HG03571 (cell line): Measurements from ENCODE around the gene CCDC141.

Experiments
- ATAC-seq: cut with Tn5 transposase; IDR thresholded peaks from one replicate; pipeline ENCODE4 v1.9.1; 2021; ENCODE audit not compliant: unreplicated experiment

CCDC141 gene

DNA sequence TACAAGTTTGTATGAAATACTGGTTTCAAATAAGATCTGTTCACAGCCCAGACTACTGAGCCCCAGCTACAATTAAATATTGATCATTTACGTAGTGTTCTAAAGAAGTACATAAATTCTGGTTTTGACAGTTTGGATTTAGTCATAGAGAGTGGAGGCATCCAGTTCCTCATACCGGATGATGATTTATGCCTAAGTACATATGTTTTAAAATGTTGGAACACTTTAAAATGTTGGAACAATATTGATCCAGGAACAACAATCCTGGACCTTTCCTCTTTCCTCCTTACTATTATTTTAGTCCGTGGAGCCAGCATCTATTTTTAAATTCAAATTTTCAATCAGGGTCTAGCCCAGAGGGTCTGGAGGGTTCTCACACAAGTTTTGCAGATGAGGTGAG, 220.0 kb downstream of the CCDC141 start:
- ATAC-seq = no peak

DNA sequence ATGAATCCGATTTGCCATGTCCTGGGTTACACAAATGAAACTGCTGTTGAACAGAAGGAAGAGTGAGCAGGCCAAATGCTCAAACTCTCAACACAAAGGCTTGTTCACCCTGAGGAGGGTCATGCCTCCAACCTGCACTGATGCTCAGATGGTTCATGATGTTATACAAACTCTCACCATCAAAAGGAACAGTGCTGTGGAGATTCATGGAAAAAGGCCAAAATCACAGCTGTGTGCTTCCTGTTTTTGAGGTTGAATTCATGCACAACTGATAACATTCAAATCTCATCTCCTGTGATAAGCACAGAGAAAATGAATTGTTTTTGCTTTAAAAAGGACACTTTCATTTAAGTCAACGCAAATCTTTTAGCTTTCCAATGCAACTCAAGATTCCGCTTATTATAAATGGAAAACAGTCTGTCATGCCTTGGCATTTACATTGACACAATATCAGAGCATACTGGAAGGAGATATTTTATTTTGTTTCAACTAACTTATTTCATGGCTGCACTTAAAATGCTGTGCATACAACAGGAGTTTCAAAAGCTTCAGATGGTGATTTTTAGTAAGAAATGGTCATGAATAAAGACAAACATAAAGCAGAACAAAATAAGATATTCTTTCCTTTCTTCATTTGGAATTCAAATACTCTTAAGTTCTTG, 220.5 kb downstream of the CCDC141 start:
- ATAC-seq = no peak

DNA sequence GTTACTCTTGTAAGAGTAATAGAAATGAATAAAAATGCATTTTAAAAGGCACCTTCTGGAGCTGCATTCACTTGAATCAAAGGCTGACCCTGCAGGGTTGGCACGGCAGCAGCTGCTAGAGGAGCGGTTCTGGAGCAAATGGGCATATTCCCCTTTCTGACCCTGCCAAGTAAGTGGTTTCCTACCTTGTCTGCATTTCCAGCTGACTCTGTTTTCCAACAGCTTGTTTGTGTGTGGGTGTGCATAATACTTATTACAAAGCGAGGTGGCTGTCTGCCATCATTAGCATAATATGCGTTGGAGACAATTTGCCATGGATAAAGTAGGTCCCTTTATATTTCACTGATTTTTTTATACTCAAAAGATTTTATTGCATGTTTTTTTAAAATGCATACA, 221.5 kb downstream of the CCDC141 start:
- no peak for ATAC-seq

DNA sequence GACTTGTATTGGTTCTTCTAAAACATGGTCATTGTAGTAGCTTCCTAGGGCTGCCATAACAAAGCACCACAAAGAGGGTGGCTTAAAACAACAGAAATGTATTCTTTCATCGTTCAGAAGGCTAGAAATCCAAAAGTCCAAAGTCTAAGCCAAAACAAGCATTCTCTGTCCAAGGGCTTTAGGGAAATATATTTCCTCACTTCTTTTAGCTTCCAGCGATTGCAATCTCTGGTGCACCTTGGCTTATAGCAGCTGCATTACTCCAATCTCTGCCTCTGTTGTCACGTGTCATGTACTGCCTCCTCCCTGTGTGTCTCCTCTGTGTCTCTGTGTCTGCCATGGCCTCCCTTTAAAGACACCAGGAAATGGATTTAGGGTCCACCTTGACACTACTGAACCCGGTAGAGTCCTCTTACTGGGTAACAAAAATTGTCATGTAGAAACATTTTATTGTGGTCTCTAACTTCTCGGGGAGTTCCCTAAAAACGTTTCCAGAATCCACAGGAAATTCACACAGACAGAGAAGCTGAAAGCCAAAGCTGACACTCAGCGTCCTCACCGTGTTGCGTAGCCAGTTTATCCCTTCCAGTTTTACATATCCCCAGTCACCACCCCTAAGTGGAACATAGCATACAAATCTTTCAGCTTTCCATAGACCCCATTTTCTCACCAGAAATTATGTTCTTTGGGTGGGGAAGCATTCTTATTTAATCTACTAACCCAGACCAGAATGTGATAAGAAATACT, 222.0 kb downstream of the CCDC141 start:
- ATAC-seq = no peak

DNA sequence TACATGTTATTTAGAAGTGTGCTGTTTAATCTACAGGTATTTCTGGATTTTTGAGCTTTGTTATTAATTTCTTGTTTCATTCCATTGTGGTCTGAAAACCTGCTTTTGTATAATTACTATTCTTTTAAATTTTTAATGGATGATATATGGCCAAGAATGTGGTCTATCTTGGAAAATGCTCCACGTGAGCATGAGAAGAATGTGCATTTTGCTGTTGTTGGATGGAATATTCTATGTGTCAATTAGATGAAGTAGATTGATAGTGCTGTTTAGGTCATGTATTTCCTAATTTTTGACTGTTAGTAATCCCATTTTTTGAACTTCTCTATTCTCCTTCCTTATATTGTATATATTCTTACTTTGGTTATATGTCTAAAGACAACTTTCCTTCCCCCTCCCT, 222.8 kb downstream of the CCDC141 start:
- ATAC-seq = no peak

DNA sequence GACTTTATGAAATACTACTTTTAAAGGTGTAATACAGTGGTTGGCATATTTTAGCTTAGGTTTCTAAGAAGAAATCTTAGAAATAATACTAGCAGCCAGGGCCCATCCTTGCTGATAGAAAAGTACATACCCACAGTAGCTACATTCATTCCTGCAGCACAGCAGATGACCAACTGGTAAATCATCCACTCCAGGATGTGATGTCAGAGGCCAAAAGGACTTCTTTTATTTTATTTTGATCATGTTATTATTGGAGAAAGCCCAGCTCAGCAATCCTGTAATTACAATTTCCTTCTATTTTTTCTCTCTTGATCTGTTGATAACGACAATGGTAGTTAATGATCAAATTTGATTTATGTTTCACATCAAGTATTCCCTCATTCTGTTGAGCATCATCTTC, 224.8 kb downstream of the CCDC141 start:
- no peak for ATAC-seq

DNA sequence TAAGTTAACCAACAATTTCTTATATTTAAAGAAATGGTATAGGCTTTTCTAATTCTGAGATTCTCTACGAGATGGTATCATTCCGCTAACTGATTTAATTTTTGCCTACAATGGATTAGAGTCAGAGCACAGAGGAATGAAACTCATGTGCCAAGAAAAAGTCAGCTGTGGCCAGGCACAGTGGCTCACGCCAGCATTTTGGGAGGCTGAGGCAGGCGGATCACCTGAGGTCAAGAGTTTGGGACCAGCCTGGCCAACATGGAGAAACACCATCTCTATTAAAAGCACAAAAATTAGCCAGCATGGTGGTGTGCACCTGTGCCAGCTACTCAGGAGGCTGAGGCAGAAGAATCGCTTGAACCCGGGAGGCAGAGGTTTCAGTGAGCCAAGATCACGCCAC, 225.8 kb downstream of the CCDC141 start:
- no peak for ATAC-seq

DNA sequence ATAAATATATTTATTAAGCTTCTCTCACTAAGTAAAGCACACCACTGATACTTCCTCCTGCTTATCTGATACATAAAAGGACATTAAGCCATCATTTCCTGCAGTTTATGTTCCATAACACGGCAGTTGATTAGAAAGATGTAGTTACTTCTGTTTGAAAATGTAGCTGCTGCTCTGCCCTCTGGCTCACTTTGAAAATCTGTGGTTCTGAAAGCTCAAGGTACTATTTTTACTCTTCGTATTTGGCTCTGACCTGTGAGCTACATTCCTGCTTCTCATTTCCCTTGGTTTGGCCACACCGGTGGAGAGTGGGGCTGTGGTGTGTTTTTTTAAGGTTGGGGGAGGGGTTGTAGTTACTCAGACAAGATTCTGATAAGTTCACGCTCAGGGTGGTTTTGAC, 229.9 kb downstream of the CCDC141 start:
- no peak for ATAC-seq

DNA sequence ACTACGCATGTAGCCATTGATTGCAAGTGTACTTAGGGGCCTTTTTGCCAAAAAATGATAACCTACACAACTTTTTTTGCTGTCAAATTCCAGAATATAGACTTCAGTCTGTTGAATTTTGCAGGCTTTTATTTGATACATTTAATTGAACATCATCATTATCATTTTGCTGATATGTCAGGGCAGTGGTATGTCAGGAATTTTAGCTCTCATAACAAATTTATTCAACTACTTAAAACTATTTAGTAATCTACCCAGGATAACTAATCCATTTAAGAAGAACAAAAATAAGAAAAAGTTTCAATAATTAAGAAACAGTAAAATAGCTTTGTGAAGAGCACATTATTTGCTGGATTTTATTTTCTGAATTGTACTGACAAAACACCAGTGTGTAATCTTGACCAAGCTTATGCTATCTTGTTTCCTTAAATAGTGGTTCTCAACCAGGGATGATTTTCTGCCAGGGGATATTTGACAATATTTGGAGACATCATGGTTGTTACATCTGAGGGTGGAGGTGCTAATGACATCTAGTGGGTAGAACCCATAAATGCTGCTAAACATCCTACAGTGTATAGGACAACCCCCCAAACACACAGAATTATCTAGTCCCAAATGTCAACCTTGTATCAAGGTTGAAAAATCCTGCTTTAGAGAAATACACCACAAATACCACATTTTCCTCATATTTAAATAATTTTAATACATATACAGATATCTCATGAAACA, 230.6 kb downstream of the CCDC141 start:
- no peak for ATAC-seq

DNA sequence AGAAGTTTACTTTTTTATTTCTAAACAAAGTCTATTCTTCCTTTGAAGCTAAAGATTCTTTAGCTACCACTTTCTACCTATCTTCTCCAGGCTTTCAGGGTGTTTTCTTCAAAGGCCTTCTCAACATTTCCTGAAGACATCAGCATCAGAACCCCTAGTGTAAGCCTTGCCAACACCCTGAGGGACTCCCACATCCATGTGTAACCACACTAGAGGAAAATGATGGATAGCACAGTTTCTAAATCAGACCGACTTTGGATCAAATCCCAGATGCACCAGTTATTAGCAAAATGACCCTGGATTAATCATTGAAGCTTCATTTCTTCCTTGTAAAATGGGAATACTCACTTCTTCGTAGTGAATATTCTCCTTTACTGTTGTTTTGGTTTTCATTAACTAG, 238.0 kb downstream of the CCDC141 start:
- ATAC-seq = no peak

DNA sequence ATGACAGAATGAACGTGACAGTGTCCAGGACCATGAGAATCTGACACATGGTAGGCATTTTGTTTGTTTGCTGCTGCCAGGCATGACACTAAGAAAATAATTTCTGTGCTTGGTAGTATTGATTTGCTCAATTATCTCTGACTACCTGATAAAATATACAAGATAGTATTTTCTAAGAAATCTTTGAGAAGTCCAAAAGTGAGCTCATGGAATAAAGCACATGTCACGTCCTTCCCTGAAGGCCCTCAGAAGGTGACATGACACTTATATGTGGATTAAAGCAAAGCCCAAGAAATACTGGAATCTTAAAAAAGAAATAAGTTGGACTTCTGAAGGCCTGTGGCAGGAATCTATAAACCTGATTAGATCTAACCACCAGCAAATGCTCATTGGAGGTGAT, 238.9 kb downstream of the CCDC141 start:
- ATAC-seq = no peak

DNA sequence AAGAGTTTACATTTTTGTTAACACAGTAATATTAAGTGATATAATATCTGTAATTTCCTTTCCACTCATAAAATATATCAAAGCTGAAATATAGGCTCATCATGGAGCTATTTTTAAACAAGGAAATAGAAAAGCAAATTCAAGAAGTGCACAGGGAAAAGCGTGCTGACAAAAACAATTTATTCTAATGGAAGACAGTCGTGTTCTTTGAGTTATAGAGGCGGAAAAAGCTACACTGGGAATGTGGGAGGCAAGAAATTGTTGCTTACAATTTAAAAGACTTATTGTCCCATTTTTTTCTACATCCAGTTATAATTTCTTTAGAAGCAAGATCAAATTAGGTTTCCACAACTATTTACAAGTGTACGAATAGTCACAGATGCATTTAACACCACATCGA, 239.5 kb downstream of the CCDC141 start:
- ATAC-seq = no peak

DNA sequence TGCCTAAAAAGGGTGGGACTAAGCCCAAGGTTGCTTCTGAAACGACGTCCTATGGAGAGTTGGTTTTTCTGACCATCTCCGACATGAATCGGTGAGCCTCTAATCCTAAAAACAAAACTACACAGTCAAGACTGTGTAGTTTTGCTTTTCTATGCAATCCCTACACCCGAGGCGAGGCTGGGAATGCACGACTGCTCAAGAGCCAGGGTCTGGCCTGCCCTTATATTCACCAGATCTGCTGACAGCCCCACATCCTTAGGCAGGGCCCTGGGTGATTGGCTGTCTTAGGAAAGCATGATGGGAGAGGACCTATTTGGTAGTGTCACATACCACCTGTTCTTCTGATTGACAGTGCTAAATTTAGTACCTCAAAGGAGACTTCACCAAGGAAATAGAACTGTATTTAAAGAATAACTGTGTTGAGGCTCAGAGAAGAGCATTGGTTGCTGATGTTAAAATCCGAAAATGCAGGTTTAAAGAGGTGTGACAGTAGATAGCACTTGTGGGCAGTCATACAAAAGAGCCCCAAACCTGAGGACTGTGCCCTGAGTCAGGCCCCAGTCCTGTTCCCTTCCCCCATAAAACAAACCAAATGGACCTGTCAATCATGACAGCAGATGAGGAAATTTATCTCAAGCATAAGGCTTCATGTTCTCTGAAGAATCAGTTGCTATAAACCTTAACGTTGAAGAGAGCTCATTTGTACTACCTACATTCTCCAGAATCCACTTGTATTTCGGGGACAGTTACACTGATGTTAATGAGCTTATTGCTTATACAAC, 242.5 kb downstream of the CCDC141 start, which contains the start of gene TTN:
Gene TTN, minus strand, starts transcription at position 197 of the 782 bp plus-strand sequence. CDS start 2,781 bp downstream, outside the sequence.
- no peak for ATAC-seq

DNA sequence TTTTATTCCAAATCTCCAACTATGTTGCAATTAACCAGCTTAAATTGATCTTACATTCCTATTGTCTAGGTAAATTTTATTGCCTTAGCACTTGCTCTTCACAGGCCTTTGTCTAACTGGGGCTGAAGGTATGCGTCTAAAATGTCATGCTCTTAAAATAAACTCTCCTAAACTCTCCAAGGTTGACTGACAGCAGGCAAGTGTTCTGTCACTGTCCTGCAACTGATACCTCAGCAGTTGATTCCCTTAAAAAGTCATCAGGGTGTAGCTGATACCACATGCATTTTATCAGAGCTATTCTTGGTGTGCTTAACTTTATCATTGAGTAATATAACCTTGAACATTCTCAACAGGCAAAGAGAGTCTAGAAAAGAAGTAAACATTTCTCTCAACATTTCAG, 243.4 kb downstream of the CCDC141 start:
- ATAC-seq = no peak

DNA sequence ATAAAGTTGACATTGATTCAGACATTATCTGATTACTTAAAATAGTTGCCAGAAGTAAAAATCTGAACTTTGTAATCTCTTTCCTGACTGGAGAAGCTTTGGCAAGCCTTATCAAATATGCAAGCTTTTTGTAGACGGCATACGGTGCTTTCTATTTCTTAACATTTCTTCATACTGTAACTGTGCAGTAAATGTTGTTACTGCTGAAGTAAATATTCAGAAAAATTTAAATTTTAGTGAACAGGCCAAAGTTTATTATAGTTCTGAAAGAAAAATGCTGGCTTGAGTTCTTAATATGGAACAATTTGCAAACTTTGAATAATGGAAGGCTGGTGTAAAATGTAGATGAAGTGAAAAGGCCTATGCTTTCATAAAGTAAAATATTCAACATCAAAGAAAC, 244.5 kb downstream of the CCDC141 start:
- ATAC-seq = no peak

DNA sequence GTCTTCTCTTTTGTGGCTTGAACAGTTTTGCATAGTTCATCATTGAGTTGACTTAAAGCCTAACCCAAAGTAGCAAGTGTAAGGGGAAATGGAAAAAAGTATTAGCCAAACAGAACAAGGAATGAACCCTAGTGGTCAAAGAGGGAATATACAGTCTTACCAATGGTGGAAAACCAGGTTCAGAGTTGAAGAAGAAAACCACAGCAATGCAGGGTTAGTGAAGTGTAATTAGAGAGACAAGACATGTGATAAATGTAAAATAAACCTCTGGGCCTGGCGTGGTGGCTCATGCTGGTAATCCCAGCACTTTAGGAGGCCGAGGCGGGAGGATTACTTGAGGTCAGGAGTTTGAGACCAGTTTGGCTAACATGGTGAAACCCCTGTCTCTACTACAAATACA, 245.1 kb downstream of the CCDC141 start:
- peak; percentile 78 for ATAC-seq

DNA sequence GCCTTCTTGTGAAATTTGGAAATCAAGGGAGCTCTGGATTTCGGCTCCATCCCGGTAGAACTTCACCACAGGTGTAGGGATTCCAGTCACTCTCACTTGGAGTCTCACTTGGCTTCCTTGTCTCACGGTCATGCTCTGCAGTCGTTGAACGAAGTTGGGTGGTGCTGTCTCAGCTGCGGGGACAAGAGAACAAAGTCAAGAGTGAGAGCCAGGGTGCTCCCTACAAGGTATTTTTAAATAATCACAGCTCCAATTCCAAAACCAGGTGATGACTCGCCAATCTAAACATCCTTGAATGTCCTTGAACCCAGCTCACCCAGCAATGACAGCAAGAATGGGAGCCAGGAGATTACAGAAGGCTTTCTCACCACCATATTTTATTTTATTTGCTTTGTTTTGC, 249.4 kb downstream of the CCDC141 start:
- ATAC-seq = no peak

DNA sequence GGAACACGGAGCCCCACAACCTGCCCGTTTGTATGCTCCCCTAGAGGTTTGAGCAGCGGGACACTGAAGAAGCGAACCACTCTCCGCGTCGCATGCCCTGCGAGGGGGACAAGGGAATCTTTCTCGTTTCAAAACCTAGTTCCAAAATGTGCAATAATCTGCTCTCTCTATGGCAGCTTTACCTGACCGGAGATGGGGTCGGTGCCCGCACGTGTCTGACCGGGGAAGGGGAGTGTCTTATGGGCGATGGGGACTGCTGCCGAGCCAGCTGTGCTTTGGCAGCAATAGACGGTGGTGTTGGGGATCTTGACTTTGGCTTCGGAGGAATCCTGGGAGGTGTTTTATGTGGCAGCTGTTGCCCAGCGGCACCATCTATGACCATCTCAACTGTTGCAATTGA, 250.6 kb downstream of the CCDC141 start:
- no peak for ATAC-seq

DNA sequence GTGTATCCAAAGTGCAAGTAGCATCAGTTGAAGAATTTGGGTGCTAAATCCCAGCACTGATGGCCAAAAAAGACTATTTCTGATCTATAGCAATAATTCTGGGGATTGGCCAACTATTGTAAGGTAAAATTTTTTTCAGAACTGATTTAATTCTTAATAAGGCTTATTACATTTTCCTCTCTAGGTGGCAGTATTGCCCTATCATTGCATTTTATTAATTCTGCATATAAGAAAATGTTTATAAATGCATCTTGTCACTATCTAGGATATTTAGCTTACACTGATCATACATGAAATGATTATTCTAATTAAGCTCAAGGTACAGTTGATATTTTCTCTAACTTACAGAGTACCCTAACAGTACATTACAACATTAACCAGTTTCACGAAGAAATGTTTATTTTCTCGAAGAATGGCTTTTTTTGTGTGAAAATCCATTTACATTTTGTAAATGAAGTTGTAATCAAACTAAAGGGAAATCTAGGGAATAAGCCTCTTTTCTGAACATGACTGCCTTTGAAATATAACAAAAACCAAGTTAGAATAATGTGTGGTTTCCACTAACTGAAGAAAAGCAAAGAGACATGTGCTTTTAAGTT, 253.8 kb downstream of the CCDC141 start:
- ATAC-seq = no peak

DNA sequence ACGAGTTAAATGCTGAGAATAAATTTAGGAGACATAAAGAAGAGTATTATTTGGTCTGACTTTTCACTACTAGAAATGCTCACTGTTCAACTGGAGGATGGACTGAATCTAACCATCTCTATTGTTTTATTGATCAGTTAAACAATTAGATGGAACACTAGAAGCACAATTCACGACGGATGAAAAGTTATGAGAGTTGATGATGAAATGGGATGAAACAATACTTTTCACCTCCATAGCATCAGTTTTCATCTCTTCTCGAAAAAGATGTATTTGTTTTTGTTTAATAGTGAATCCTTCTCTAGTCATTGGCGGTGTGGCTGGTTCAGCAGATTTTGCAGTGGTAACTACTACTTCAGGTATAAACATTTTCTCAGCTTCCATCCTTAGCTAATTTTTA, 262.0 kb downstream of the CCDC141 start:
- ATAC-seq = no peak

DNA sequence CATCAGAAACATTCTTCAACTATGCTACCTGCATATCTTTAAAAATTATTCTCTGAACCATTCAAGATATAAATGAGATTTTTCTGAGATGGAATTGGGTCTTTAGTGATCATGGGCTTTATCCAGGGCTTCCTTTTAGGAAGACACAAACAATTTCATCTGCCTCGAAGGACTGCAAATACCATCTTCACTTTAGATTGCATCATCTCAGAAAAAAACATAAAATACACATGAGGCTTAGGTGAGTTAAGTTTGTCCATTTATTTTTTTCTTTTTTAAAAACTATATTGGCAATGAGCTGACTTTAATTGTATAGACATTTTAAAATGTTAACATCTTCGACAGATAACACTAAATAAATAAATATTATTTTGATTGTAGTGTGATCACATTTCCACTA, 262.8 kb downstream of the CCDC141 start:
- no peak for ATAC-seq
